ENCODE measurements around the gene PIAS4.

Gene PIAS4

DNA sequence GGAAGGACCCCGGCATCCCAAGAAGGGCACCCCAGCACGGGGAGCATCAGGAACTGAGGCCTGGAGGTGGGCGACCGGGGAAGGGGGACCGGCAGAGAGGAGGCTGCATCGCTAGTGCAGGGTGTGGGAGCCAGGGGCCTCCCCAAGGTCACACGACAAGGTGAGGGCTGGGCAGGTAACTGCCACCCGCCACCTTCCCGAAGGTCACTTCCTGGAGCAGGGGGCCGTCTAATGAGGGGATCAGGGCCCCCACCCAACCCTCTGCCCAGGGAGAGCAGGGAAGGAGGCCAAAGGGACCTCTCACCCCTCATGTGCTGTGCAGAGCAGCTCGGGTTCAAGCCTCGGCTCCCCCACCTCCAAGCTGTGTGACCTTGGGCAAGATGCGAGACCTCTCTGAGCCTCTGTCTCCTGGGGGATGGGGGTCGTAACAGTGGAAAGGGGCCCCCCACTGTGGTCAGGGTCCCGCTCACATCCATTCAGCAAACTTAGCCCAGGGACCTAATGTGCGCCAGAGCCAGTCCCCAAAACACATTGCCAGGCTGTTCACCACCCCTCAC, 53.2 kb downstream of the PIAS4 start:
- no peak for DNase-seq

- DNase-seq, result no peak
Measured at GRCh38 chr19:4061178-4061682, 53.7 kb downstream of the PIAS4 start.

DNA sequence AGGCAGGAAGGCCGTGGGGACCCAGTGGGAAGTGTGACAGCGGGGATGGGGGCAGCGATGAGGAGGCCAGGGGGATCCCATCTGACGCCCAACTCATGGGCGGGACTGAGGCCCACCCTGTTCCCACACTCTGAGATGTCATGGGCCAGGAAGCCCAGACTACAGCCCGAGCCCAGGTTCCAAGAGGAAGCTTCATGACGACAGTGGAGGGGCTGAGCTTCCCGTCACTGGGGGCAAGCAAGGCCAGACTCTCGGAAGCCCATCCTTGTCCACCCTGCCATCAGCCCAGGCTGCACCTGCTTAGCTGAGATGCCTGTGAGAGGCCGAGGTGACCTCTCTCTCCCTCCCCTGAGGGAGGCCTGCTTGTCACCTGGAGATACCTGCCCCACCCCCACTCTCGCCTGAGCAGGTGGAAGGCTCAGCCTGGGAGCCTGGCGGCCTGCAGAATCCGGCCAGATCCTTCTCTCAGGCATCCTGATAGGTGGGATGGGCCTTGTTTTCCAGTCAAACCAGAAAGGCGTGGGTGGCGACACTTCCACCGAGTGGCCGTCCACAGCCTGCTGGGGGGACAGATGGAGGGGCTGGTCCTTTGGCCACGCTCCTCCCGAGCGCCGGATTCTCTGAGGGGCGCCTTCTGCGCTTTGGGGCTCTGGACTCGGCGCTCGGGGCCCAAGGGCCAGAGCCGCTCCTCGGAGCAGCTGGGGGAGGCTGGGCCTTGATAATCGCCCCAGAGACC, 54.3 kb downstream of the PIAS4 start:
- no peak for DNase-seq

GRCh38 chr19:4062419-4063368, 55.2 kb downstream of the PIAS4 start:
- no peak for DNase-seq

DNA sequence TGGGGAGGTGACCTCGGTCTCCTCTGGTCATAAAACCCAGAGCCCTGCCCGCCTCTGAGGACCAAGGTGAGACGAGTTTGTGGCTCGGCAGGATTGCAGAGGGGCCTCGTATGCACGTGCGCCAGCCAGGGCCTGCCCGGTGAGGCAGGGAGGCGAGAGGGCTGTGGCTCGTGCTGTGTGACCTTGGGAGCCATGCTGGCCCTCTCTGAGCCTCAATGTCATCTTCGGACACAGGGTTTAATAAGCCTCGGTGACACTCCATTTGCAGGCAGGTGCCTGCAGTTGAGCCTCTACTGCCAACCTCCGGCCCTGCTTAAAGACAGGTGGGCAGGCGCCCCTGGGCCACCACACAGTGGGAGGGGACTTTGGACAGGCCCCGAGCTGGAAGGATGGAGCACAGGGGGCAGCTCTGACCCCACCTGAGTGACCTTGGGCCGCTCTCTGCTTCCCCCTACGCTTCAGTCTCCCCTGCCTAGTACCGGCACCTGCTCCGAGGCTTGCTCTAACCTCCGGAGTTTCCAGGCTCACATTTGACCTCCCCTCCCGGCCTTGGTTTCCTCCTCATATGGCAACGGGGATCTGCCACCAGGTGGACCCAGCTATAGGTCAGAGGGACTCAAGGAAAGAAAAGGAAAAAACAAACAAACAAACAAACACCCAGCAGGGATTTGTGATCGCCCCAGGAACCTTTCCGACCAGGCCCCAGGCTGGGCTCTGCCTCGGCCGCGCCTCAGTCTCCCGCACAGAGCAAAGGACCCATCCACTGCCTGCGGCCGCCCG, 56.0 kb downstream of the PIAS4 start:
- no peak for DNase-seq

DNA sequence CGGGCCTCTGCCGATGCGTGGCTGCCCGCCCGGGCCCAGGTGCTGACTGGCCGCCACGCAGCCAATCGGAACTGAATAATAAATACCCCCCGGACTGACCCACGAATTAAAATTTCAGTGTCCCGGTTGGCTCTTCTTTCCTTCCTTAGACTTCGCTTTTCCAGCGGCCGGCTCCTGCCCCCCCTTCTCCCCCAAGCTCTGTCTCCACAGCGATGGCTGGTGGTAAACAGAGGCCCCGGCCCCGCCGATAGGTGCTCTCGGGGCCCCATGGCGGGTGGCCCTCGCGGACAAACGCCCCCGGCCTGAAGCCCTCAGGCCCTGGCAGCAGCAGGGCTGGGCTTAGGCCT, 56.6 kb downstream of the PIAS4 start:
- no peak for DNase-seq

DNA sequence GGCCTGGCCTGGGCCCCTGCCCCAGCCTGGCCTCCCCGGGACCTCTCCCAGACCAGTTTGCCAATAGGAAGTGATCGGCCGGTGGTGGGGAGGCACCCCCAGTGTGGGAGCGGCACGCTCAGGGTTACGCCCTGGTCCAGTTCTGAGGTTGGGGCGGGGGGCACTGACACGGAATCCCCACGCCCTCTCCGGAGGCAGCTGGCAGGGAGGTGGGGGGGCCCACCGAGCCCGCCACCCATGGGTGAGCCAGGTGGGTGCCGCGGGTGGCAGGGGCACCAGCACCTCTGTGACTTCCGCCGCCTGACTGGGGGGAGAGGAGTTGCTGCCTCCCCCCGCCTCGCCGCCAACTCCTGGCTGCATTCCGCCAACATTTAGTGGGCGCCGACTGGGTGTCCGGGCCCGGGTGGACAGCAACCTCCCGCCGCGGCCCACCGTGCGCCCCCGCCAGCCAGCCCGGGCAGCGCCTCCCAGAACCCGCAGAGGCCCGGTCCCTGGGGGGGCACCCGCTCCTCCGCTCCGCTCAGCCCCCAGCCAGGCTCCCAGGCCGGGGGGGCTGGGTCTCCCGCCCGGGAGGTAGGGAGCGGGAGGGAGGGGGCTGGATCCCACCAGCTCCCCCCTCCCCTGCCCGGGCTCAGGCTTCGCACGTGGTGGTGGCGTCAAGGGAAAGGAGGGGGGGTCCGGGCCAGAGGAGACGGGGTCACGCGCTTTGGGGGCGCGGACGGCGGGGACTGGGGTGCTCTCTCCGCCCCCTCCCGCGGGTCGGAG, 57.1 kb downstream of the PIAS4 start:
- no peak for DNase-seq

- peak; percentile 76 for DNase-seq
Measured at GRCh38 chr19:4065430-4066175, 58.1 kb downstream of the PIAS4 start.

DNA sequence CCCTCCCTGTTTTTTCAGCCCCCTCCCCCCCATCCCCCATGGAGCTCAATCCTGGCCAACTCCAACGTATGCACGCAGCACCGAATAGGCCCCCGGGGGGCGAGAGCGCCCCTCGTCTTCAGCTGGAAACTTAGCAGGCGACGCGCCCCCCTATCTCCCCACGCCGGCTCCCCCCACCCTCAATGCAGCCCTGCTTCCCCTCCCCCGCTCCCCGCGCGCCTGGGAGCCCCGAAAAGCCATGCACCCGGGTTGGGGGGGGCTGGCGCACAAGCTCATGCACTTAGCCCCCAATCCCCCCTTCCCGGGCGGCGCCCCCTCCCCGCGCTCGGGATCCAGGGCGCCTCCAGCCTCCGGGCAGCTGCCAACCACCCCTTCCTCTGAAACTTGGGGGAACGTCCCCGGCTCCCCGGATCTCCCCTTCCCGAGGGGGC, 58.7 kb downstream of the PIAS4 start:
- DNase-seq, result no peak

DNA sequence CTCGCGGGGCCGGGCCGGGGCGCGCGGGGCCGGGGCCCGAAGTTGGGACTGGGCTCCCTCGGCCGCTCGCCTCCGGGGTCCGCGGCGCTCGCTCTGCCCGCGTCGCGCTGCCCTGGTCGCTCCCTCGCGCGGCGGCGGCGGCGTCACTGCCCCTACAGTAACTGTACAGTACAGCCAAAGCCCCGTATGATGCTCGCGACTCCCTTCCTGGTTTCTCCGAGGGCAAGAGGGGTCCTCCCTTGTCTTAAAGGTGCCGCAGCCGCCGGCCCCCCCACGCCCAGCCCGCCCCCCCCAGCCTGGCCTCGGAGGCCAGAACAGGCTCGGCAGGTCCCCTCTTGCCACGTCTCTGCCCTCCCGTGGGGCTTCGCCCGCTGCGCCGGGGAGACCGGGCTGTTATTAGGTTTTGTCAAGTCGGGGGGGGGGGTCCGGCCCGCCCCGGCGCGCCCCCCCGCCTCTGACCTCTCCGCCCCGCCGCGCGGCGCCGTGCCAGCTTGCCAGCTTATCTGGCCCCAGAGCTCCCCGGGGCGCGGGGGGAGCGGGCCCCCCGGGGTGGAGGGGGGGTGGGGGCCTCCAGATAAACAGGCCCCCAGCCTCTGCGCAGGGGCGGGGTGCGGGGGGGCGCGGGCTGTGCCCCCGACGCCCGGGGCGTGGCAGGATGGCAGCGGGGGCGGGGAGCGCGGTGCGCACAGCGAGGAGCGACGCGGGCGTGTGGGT, 59.3 kb downstream of the PIAS4 start, which contains the start of gene ZBTB7A:
Gene ZBTB7A, minus strand, starts transcription at position 218 of the 714 bp plus-strand sequence. CDS start 11,667 bp downstream, outside the sequence.
- no peak for DNase-seq

- DNase-seq, result no peak
Measured at GRCh38 chr19:4067396-4068046, 60.0 kb downstream of the PIAS4 start.

DNA sequence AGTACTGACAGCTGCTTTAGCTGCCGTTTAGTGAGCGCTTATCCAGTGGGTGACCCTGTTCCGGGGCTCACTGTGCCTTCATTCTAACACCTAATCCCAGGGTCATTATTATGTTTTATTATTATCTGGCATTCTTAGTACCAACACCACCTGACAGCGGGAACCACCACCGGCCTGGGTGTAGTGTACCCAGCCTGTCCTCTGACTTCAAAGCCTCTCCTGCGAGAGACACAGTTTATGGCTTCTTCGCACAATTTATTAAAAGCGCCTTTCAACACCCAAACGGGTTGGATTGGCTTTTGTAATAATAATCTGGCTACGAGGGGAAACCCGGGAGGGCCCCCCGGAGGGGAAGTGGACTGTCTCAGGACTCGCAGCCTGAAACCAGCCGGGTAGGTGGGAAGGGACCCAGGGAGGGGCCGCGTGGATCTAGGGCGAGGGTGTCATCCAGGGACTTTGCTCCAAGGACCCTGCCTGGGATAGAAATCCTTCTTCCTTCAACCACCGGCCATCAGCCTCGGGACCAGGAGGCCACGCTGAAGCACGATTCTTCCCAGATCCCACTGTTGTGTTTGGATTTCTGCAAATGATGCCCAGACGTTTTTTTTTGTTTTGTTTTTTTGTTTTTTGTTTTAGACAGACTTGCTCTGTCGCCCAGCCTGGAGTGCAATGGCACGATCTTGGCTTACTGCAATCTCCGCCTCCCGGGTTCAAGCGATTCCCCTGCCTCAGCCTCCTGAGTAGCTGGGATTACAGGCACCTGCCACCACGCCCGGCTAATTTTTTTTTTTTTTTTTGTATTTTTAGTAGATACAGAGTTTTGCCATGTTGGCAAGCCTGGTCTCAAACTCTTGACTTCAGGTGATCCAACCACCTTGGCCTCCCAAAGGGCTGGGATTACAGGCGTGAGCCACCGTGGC, 60.8 kb downstream of the PIAS4 start:
- DNase-seq, result no peak

GRCh38 chr19:4069331-4069959, 61.9 kb downstream of the PIAS4 start:
- no peak for DNase-seq

DNA sequence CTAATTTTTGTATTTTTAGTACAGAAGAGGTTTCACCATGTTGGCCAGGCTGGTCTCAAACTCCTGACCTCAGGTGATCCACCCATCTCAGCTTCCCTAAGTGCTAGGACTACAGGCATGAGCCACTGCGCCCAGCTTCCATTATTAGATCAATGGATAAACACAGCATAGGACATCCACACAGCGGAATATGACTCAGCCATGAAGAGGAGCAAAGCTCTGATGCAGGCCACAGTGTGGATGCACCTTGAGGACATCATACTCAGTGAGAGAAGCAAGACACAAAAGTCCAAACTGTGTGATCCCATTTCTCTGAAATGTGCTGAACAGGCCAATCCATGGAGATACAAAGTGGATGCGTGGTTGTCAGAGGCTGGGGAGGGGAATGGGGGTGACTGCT, 64.1 kb downstream of the PIAS4 start:
- no peak for DNase-seq

DNA sequence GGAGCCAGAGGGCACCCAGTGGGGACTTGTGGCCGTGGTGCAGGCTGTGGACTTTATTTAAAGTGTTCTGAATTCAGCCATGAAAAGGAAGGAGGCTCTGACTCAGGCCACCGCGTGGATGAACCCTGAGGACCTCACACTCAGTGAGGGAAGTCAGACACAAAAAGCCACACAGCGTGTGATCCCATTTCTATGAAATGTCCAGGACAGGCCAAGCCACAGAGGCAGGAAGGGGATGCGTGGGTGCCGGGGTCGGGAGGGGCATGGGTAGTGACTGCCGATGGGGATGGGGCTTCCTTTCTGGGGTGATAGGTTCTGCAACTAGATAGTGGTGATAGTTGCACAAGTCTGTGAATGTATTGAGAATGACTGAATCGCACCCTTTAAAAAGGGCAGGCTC, 67.8 kb downstream of the PIAS4 start:
- no peak for DNase-seq

DNA sequence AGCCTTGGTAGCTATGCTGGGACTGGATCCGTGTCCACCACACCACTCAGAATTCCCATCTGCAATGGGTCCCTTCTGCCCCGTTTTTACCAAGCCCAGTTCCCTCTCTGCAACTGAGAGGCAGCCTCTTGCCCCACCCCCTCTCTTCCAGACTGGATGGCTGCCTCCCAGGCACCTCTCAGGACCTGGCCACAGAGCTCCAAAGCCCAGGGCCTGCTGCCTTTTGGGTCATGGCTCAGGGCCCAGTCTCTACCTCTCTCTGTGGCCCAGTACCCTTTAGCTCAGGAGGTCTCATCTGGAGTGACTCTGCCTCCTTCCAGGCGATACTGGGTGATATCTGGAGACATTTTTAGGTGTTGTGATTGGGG, 69.5 kb downstream of the PIAS4 start:
- DNase-seq, result no peak

GRCh38 chr19:4077800-4078684, 70.5 kb downstream of the PIAS4 start:
- DNase-seq, result no peak

All from NCI-H187 treated with DMSO at 0.1 percent for 48 hours (cell line).